ENCODE results near the gene STOX2. TPM values are rescaled to one million over a fixed set of nuclear protein-coding genes. Genes with fewer than 3 reads are reported as not detected.

Gene STOX2
- total and polyA plus RNA-seq, 2 of the 8 experiments (the other 6 are each of a cell fraction or from before 2014, with no cell fraction given): 5.5 to 20.0 TPM

- no peak overlapping the region for H3K56ac ChIP-seq (replicated peaks; ENCODE audit: insufficient read length, low read depth, low read length)
- FAIRE-seq: no peak
- no peak for DNase-seq (ENCODE audit: low read depth in 1 of 2, low spot score in 2 of 2)
- H2BK120ac ChIP-seq (replicated peaks; ENCODE audit: low read depth, low read length): no peak overlapping the region
- no peaks in the 10 kb centered on the region for H3K79me2 ChIP-seq (ENCODE audit: control insufficient read depth in 1 of 2, insufficient read depth in 2 of 2, low read length in 2 of 2)
- no peaks in the 10 kb centered on the region for H3K27me3 ChIP-seq (replicated peaks in 1 of 4; ENCODE audit: control insufficient read depth in 3 of 4, extremely low read depth in 1 of 4, insufficient read depth in 3 of 4, low read length in 3 of 4)
- no peaks in the 10 kb centered on the region for H3K79me1 ChIP-seq (ENCODE audit: low read depth, low read length)
- H3K9ac ChIP-seq (replicated peaks in 1 of 4; ENCODE audit: extremely low read depth in 1 of 4, low read depth in 3 of 4, low read length in 3 of 4): no peak overlapping the region
- no peak overlapping the region for H3K14ac ChIP-seq (ENCODE audit: insufficient read length)
- H2AK5ac ChIP-seq (ENCODE audit: low read depth, low read length): no peak overlapping the region
- no peaks in the 10 kb centered on the region for H3K23me2 ChIP-seq (ENCODE audit: low read depth, low read length)
- H3K4me3 ChIP-seq (ENCODE audit: extremely low read depth in 1 of 4, insufficient read depth in 2 of 4, low read depth in 3 of 4, low read length in 4 of 4): no peak overlapping the region
- no peaks in the 10 kb centered on the region for H3K4me1 ChIP-seq (replicated peaks in 1 of 4; ENCODE audit: control insufficient read depth in 3 of 4, insufficient read depth in 4 of 4, low read length in 3 of 4)
- H3K27ac ChIP-seq (ENCODE audit: low read depth, low read length): no peak overlapping the region
- POLR2A ChIA-PET (ENCODE audit: partially characterized antibody): no interaction called here
- no peak overlapping the region for H3K4me2 ChIP-seq (ENCODE audit: insufficient read depth in 1 of 2, low read depth in 2 of 2, low read length in 2 of 2)
- H2BK5ac ChIP-seq (ENCODE audit: low read depth, low read length): no peak overlapping the region
- H2BK15ac ChIP-seq (ENCODE audit: low read length): no peak overlapping the region
- CTCF ChIA-PET (ENCODE audit: partially characterized antibody): interaction anchor here (0.6 to 1.4 kb wide), 4 partner anchors 15 to 366 kb away, joined by 3 to 4 read pairs (median 4); no protein-coding TSS in a partner anchor
- H2BK20ac ChIP-seq (ENCODE audit: low read length): no peak overlapping the region
- H4K5ac ChIP-seq (ENCODE audit: insufficient read length, low read depth, low read length): no peak overlapping the region
- no peaks in the 10 kb centered on the region for H4K20me1 ChIP-seq (replicated peaks in 1 of 2; ENCODE audit: control insufficient read depth in 1 of 2, insufficient read depth in 2 of 2, low read length in 2 of 2)
- H3K36me3 ChIP-seq (ENCODE audit: control insufficient read depth in 2 of 4, insufficient read depth in 4 of 4, low read length in 3 of 4): no peaks in the 10 kb centered on the region
- H2BK12ac ChIP-seq (ENCODE audit: low read depth, low read length): no peak overlapping the region
- 85% methylated on average over 9 of the region's 9 CpGs; no CpG with 5 or more reads in 1 of the 2 experiments for WGBS, 2 experiments (ENCODE audit: extremely low coverage in 1 of 2, insufficient coverage in 1 of 2, insufficient read length in 1 of 2, insufficient replicate concordance in 2 of 2, low coverage in 1 of 2, low lambda C conversion rate in 2 of 2, missing lambda C conversion rate in 1 of 2)
- H3K9me3 ChIP-seq (ENCODE audit: insufficient read depth in 2 of 2, low read depth in 1 of 2, low read length in 1 of 2): no peaks in the 10 kb centered on the region
- no peak overlapping the region for H4K8ac ChIP-seq (ENCODE audit: extremely low read depth, insufficient read depth, low read length)
- no peak overlapping the region for H4K91ac ChIP-seq (replicated peaks; ENCODE audit: insufficient read length, low read length)
- H3K18ac ChIP-seq (ENCODE audit: extremely low read depth, low read length): no peak overlapping the region
- H2AFZ ChIP-seq (ENCODE audit: low read length): no peak overlapping the region
- no peak overlapping the region for H3K23ac ChIP-seq (ENCODE audit: insufficient read length)
- no peak overlapping the region for H3K4ac ChIP-seq (replicated peaks; ENCODE audit: insufficient read length, low read depth, low read length)
- no peak for TF ChIP-seq KDM1A (IDR thresholded peaks at IDR 0.05; ENCODE audit: borderline replicate concordance, low read length)
- TF ChIP-seq CTCF (IDR thresholded peaks at IDR 0.05; ENCODE audit: control extremely low read depth in 1 of 3, insufficient read depth in 1 of 3, low read depth in 1 of 3, low read length in 3 of 3): peak in 2 of 3 experiments; percentile 6 to 23; a peak in 1 of 4 replicates
- 0 out of 4 replicates have a peak, but pooled peaks of 1 of the 2 experiments have one; percentile 7 for TF ChIP-seq RAD21 (IDR thresholded peaks at IDR 0.05 in 1 of 2, conservative IDR thresholded peaks at IDR 0.05 in 1 of 2; ENCODE audit: low read depth in 2 of 2, low read length in 2 of 2)
Measured at GRCh38 chr4:184067931-184068554, 162.9 kb downstream of the STOX2 start.
